Vagina (tissue), 2 donors: ENCODE data around the gene KISS1R. TPM values are rescaled to one million over a fixed set of nuclear protein-coding genes. Genes with fewer than 3 reads are reported as not detected.

Experiments used
- DNase-seq, 2 donors: peaks; one replicate each; pipeline ENCODE4 v3.0.0-alpha.2; 2017; ENCODE audit errors: extremely low spot score in 2 of 2
- H3K27ac ChIP-seq: fragments of 200-600 bp; sonication (generic); one replicate; pipeline ENCODE4 v1.5.1; 2019
- H3K27me3 ChIP-seq: fragments of 200-600 bp; sonication (generic); one replicate; pipeline ENCODE4 v1.5.1; 2019
- H3K36me3 ChIP-seq, 2 donors: fragments of 200-600 bp; sonication (generic); one replicate each; pipeline ENCODE4 v1.5.1; 2017 to 2019
- H3K4me1 ChIP-seq: fragments of 200-600 bp; sonication (generic); one replicate; pipeline ENCODE4 v1.5.1; 2019
- H3K4me3 ChIP-seq, 2 donors: fragments of 200-600 bp; sonication (generic); 1 replicate in 1 of 2; 2 replicates in 1 of 2; pipeline ENCODE4 v1.5.1; 2016 to 2019
- H3K9me3 ChIP-seq: fragments of 200-600 bp; sonication (generic); one replicate; pipeline ENCODE4 v1.5.1; 2019
- CTCF ChIP-seq, 3 experiments: fragments of 450-650 bp in 2 of 3; fragments of 200-600 bp in 1 of 3; sonication (generic) in 1 of 3; IDR thresholded peaks; one replicate each; pipeline ENCODE4 v1.5.1; 2017 to 2019; ENCODE audit warnings: antibody characterized with exemption in 3 of 3, mild to moderate bottlenecking in 2 of 3, moderate library complexity in 2 of 3
- POLR2A ChIP-seq, 2 donors: fragments of 450-650 bp; IDR thresholded peaks; one replicate each; pipeline ENCODE4 v1.6.1; 2017; ENCODE audit warnings: antibody characterized with exemption in 2 of 2, mild to moderate bottlenecking in 2 of 2, moderate library complexity in 2 of 2
- POLR2AphosphoS5 ChIP-seq, 2 donors: sonication (generic); formaldehyde crosslinking; IDR thresholded peaks; one replicate each; pipeline ENCODE4 v1.9.0; 2017; ENCODE audit warnings: antibody characterized with exemption in 2 of 2, mild to moderate bottlenecking in 2 of 2, low read depth in 1 of 2; ENCODE audit not compliant: insufficient read depth in 1 of 2
- intact Hi-C: fragments of 100-400 bp; cut with DNase I; formaldehyde crosslinking; loops from one replicate; pipeline ENCODE4 v1.15.1; 2023
- total RNA-seq: library from RNA; depleted of rRNA; stranded (reverse); fragments of >200 nt; gene quantifications from one replicate; pipeline ENCODE4 v1.2.3, GENCODE V29; 2016

KISS1R gene
- total RNA-seq, 1 donor from 2014 or later, result not detected

- Histone ChIP-seq H3K36me3 (no peaks in the 10 kb centered on the region), H3K27me3 (peaks cover 2% of the 10 kb centered on the region), H3K9me3 (no peaks in the 10 kb centered on the region), H3K4me1 (peaks cover 27% of the 10 kb centered on the region), H3K27ac (peak overlapping the region; percentile 70), H3K4me3 (peak overlapping the region; percentile 75 to 92)
- intact Hi-C loops, result no loop called here
- DNase-seq, result no peak
- TF ChIP-seq POLR2A (IDR thresholded peaks at IDR 0.05), result no peak
- TF ChIP-seq CTCF (IDR thresholded peaks at IDR 0.05), result no peak
- no peak for TF ChIP-seq POLR2AphosphoS5 (IDR thresholded peaks at IDR 0.05; ENCODE audit: insufficient read depth in 1 of 2, low read depth in 1 of 2)
These were observed 4.7 kb upstream of the KISS1R start for GRCh38 chr19:912181-913079.

GRCh38 chr19:913080-913748 lies 3.9 kb upstream of the KISS1R start, which contains the start of gene R3HDM4:
R3HDM4 (minus strand) TSS chr19:913219; CDS start chr19:913157, 62 bp downstream.
- Histone ChIP-seq H3K4me3 (peak within 1 kb of the TSS; percentile 75 to 92), H3K4me1 (peaks cover 35% of the 10 kb centered on the region), H3K9me3 (no peaks in the 10 kb centered on the region), H3K27me3 (peaks cover 10% of the 10 kb centered on the region), H3K27ac (peak within 1 kb of the TSS; percentile 97), H3K36me3 (no peaks in the 10 kb centered on the region)
- no peak for DNase-seq
- intact Hi-C loops, result no loop called here
- TF ChIP-seq POLR2A (IDR thresholded peaks at IDR 0.05), result peak in 1 of 2 donors; percentile 56
- TF ChIP-seq CTCF (IDR thresholded peaks at IDR 0.05), result no peak
- peak in 1 of 2 donors; percentile 62 for TF ChIP-seq POLR2AphosphoS5 (IDR thresholded peaks at IDR 0.05; ENCODE audit: insufficient read depth in 1 of 2, low read depth in 1 of 2)

GRCh38 chr19:916645-917322 lies 349 bp upstream of the KISS1R start:
- Histone ChIP-seq H3K4me1 (peaks cover 41% of the 10 kb centered on the region), H3K27me3 (peaks cover 25% of the 10 kb centered on the region), H3K27ac (no peak overlapping the region), H3K4me3 (peak overlapping the region; percentile 31 to 46), H3K9me3 (no peaks in the 10 kb centered on the region), H3K36me3 (no peaks in the 10 kb centered on the region)
- intact Hi-C loops, result no loop called here
- TF ChIP-seq CTCF (IDR thresholded peaks at IDR 0.05) (no peak), POLR2AphosphoS5 (IDR thresholded peaks at IDR 0.05; ENCODE audit: insufficient read depth in 1 of 2, low read depth in 1 of 2) (no peak), POLR2A (IDR thresholded peaks at IDR 0.05) (no peak)
- DNase-seq, result no peak

GRCh38 chr19:918152-918437 lies 962 bp downstream of the KISS1R start:
- no peak for DNase-seq
- Histone ChIP-seq H3K27ac (no peak overlapping the region), H3K9me3 (no peaks in the 10 kb centered on the region), H3K4me1 (peaks cover 41% of the 10 kb centered on the region), H3K4me3 (peak overlapping the region in 1 of 2 donors; percentile 46), H3K27me3 (peaks cover 25% of the 10 kb centered on the region), H3K36me3 (no peaks in the 10 kb centered on the region)
- TF ChIP-seq POLR2AphosphoS5 (IDR thresholded peaks at IDR 0.05; ENCODE audit: insufficient read depth in 1 of 2, low read depth in 1 of 2) (no peak), CTCF (IDR thresholded peaks at IDR 0.05) (no peak), POLR2A (IDR thresholded peaks at IDR 0.05) (no peak)
- intact Hi-C loops, result no loop called here
